Measurements from ENCODE around the gene HACE1.
"Not testable (repeated sequence)": the region's sequence is repeated elsewhere in the genome, so short reads cannot be mapped to it uniquely, and the experiment has no call there.

Gene HACE1, protein sequence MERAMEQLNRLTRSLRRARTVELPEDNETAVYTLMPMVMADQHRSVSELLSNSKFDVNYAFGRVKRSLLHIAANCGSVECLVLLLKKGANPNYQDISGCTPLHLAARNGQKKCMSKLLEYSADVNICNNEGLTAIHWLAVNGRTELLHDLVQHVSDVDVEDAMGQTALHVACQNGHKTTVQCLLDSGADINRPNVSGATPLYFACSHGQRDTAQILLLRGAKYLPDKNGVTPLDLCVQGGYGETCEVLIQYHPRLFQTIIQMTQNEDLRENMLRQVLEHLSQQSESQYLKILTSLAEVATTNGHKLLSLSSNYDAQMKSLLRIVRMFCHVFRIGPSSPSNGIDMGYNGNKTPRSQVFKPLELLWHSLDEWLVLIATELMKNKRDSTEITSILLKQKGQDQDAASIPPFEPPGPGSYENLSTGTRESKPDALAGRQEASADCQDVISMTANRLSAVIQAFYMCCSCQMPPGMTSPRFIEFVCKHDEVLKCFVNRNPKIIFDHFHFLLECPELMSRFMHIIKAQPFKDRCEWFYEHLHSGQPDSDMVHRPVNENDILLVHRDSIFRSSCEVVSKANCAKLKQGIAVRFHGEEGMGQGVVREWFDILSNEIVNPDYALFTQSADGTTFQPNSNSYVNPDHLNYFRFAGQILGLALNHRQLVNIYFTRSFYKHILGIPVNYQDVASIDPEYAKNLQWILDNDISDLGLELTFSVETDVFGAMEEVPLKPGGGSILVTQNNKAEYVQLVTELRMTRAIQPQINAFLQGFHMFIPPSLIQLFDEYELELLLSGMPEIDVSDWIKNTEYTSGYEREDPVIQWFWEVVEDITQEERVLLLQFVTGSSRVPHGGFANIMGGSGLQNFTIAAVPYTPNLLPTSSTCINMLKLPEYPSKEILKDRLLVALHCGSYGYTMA

DNA sequence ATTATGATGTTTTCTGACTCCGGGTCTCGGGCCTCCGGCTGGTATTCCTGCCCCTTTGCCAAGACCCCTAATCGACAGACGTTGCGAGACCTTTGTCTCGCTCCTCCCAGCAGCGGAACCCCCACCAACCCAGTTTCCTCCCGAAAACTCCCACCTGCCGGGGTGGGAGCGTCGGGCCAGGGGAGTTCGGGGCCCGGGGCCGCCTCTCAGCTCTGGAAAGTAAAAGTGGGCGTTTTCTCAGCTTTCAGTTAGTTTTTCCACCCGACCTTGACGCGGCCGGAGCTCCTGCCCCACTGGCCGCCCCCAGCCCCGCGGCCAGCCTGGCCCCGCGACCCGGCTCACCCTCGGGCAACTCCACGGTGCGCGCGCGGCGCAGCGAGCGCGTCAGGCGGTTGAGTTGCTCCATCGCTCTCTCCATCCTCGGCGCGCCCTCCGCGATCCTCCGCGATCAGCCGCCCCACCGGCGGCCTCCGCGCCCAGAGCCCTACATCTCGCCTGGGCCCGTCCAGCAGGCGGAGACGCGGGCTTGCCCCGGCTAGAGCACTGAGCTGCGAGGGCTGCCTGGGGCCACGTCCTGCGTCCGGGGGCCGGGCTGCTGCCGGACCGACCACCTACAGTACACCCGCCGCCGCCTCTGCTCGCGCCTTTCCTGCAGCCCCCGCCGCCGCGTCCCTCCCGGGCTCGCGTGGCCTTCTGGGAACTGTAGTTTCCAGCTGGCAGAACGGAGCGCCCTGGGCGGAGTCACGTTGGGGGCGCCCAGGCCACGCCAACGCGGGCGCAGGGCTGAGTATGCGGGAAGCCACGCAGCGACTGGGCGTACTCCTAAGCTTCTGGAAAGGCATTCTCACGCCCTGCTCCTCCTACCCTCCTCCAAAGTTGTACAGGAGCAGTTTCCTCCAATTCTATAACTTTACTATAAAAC, at the start of gene HACE1:
TSS of gene HACE1 (minus strand) at position 695 of the 922 bp plus-strand sequence. CDS start at position 418, 277 bp downstream.
- H3K4me3 ChIP-seq (ENCODE audit: low read length) = peak within 1 kb of the TSS; percentile 84
- TF ChIP-seq, protein P1, sequence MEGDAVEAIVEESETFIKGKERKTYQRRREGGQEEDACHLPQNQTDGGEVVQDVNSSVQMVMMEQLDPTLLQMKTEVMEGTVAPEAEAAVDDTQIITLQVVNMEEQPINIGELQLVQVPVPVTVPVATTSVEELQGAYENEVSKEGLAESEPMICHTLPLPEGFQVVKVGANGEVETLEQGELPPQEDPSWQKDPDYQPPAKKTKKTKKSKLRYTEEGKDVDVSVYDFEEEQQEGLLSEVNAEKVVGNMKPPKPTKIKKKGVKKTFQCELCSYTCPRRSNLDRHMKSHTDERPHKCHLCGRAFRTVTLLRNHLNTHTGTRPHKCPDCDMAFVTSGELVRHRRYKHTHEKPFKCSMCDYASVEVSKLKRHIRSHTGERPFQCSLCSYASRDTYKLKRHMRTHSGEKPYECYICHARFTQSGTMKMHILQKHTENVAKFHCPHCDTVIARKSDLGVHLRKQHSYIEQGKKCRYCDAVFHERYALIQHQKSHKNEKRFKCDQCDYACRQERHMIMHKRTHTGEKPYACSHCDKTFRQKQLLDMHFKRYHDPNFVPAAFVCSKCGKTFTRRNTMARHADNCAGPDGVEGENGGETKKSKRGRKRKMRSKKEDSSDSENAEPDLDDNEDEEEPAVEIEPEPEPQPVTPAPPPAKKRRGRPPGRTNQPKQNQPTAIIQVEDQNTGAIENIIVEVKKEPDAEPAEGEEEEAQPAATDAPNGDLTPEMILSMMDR (conservative IDR thresholded peaks at IDR 0.05; ENCODE audit: low read length) = 0 out of 2 replicates have a peak, but pooled peaks have one; percentile 22
- peak; percentile 85 for DNase-seq (ENCODE audit: low read depth)

DNA sequence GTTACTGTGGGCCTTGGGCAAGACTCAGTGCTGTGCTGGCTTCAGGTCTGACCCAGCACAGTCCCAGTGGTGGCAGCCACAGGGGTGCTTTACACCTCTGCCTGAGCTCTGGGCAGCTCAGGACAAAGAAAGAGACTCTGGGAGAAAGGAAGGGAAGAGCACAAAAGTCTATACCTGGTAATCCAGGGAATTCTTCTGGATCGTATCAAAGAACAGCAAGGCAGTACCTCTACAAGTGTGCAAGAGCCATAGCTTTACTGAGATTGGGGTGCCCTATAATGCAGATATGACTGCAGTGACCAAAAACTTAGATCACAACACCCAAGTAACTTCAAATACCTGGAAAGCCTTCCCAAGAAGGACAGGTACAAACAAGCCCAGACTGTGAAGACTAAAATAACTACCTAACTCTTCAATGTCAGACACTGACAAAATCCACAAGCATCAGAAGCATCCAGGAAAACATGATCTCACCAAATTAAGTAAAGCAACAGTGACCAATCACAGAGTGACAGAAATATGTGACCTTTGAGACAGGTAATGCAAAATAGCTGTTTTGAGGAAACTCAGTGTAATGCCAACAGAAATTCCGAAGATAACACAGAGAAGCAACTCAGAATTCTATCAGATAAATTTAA, 49.3 kb upstream of the HACE1 start:
- no peak overlapping the region for H3K4me3 ChIP-seq (ENCODE audit: low read length)
- DNase-seq (ENCODE audit: low read depth) = no peak
- TF ChIP-seq, protein P1 (conservative IDR thresholded peaks at IDR 0.05; ENCODE audit: low read length) = no peak

DNA sequence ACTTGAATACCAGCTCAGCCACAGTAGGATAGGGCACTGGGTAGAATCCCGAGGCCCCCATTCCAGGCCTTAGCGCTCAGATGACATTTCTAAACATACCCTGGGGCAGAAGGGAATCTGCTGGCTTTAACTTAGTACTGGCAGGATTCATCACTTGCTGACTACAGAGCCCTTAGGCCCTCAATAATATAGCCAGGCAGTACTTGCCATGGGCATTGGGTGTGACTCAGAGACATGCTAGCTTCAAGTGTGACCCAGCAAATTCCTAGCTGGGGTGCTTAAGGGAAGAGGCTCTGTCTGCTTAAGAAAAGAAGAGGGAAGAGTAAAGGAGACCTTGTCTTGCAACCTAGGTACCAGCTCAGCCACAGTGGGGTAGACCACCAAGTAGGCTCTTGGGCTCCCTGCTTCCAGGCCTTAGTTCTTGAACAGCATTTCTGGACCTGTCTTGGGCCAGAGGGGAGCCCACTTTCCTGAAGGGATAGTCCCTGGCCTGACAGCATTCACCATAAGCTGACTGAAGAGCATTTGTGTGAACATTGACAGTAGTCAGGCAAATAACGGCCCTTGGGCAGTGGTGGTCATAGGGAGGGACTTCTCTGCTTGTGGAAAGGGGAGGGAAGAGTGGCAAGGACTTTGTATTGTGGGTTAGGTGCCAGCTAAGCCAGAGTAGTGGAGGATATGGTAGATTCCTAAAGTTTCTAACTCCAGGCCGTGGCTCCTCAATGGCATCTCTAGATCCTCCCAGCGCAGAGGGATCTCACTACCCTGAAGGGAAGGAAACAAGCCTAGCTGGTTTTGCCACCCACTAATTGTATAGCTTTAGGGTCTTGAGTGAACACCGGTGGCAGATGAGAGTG, 48.5 kb upstream of the HACE1 start:
- TF ChIP-seq, protein P1 (conservative IDR thresholded peaks at IDR 0.05; ENCODE audit: low read length) = no peak
- no peak for DNase-seq (ENCODE audit: low read depth)
- no peak overlapping the region for H3K4me3 ChIP-seq (ENCODE audit: low read length)

DNA sequence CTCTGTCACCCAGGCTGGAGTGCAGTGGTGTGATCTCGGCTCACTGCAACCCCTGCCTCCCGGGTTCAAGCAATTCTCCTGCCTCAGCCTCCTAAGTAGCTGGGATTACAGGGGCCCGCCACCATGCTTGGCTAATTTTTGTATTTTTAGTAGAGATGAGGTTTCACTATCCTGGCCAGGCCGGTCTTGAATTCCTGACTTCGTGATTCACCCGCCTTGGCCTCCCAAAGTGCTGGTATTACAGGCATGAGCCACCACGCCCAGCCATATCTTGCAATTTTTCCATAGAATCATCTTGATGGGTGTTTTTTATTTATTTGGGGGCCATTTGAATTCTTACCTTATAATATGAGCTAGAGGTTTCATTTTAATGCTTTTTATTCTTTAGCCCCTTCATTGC, 39.2 kb upstream of the HACE1 start:
- not testable (repeated sequence) for DNase-seq (ENCODE audit: low read depth); H3K4me3 ChIP-seq (ENCODE audit: low read length)

DNA sequence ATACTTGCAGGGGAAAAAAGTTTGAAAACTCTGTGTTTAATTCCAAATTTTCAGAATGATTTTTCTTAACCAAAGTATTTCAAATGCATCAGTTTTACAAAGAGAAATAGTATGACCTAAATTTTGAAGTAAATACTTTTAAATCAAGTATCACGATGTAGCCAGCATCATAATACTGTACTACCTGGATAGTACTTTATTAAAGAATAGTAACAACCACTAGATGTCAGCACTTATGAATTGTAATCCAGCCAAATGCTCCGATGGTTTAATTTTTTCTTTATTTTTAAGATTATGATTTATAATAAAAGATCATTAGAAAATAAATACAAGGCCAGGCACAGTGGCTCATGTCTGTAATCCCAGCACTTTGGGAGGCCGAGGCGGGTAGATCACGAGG, 37.2 kb upstream of the HACE1 start:
- no peak for DNase-seq (ENCODE audit: low read depth)
- TF ChIP-seq, protein P1 (conservative IDR thresholded peaks at IDR 0.05; ENCODE audit: low read length) = peak; percentile 33
- H3K4me3 ChIP-seq (ENCODE audit: low read length) = no peak overlapping the region

DNA sequence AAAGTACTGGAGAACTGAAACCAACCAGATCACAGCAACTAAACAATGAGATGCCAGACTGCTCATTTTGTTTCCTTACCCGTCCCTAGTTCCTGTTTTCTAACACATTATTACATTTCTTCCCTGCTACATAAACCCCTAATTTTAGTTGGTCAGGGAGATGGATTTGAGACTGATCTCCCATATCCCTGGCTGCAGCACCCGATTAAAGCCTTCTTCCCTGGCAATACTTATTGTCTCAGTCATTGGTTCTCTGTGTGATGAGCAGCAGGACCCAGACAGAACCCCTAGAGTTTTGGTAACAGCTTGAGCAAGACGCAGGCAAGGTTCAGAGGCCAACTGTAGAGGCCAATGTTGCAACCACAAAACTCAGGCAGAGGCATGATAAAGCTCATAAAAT, 28.3 kb upstream of the HACE1 start:
- no peak for DNase-seq (ENCODE audit: low read depth)
- TF ChIP-seq, protein P1 (conservative IDR thresholded peaks at IDR 0.05; ENCODE audit: low read length) = no peak
- no peak overlapping the region for H3K4me3 ChIP-seq (ENCODE audit: low read length)
